ENCODE data around the gene PTGFRN.
"Not testable (repeated sequence)": the region's sequence is repeated elsewhere in the genome, so short reads cannot be mapped to it uniquely, and the experiment has no call there.

Gene PTGFRN

GRCh38 chr1:116870300-116870699, 39.4 kb upstream of the PTGFRN start:
- Histone ChIP-seq H3K4me1 (0 out of 2 replicates have a peak, but pooled peaks cover 2% of the 10 kb centered on the region), H3K9me3 (no peaks in the 10 kb centered on the region), H3K4me3 (ENCODE audit: low read depth, low read length) (no peak overlapping the region), H3K27me3 (no peaks in the 10 kb centered on the region), H3K36me3 (no peaks in the 10 kb centered on the region)
- TF ChIP-seq, protein P1, sequence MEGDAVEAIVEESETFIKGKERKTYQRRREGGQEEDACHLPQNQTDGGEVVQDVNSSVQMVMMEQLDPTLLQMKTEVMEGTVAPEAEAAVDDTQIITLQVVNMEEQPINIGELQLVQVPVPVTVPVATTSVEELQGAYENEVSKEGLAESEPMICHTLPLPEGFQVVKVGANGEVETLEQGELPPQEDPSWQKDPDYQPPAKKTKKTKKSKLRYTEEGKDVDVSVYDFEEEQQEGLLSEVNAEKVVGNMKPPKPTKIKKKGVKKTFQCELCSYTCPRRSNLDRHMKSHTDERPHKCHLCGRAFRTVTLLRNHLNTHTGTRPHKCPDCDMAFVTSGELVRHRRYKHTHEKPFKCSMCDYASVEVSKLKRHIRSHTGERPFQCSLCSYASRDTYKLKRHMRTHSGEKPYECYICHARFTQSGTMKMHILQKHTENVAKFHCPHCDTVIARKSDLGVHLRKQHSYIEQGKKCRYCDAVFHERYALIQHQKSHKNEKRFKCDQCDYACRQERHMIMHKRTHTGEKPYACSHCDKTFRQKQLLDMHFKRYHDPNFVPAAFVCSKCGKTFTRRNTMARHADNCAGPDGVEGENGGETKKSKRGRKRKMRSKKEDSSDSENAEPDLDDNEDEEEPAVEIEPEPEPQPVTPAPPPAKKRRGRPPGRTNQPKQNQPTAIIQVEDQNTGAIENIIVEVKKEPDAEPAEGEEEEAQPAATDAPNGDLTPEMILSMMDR (IDR thresholded peaks at IDR 0.05; ENCODE audit: low read depth, low read length) = no peak
- DNase-seq = no peak

DNA sequence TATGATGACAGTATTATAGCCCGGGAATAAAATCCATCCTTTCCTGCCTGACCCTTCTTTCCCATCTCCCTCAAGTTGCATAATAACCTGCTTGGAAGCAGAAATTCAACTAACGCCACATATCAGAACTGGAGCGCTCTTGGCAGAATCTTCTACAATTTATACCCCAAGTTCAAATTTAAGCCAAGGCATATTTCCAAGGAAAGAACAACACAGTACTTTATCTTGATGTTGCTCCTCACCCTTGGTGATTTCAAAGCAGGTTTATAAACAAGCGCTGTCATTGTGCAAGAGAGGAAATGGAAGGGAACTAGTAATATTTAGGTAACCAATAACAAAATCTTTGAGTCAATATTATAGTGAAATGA, 38.0 kb upstream of the PTGFRN start:
- no peak for DNase-seq
- TF ChIP-seq, protein P1 (IDR thresholded peaks at IDR 0.05; ENCODE audit: low read depth, low read length) = no peak
- Histone ChIP-seq H3K4me1 (0 out of 2 replicates have a peak, but pooled peaks cover 2% of the 10 kb centered on the region), H3K36me3 (no peaks in the 10 kb centered on the region), H3K27me3 (no peaks in the 10 kb centered on the region), H3K4me3 (ENCODE audit: low read depth, low read length) (no peak overlapping the region), H3K9me3 (no peaks in the 10 kb centered on the region)

DNA sequence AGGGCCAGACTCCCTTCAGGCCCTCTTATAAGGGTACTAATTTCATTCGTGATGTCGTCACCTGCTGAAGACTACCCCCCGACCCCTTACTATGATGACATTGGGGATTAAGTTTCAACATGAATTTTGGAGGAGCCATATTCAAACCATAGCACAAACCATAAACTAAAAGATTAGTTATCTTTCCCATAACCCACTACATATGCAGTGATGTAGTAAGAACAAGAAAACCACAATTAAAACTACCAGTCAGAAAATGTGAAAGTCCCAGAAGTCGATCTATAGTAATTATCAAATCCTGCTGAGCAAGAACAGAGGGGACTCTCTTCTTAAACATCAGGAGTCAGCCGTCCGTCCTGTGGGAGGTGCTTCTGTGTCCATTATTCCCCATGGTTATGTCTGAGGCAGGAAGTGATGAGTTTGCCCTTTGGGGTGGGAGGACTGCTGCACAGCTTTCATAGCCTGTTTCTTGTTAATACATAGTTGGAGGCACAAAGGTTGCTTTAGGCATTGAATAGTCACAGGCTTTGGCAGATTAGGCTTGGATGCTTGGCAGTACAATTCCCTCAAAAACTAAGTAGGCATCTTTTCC, 35.9 kb upstream of the PTGFRN start:
- no peaks in the 10 kb centered on the region for H3K9me3 ChIP-seq
- no peaks in the 10 kb centered on the region for H3K27me3 ChIP-seq
- H3K4me1 ChIP-seq = peaks cover 12% of the 10 kb centered on the region
- H3K36me3 ChIP-seq = no peaks in the 10 kb centered on the region
- no peak for DNase-seq
- H3K4me3 ChIP-seq (ENCODE audit: low read depth, low read length) = no peak overlapping the region
- TF ChIP-seq, protein P1 (IDR thresholded peaks at IDR 0.05; ENCODE audit: low read depth, low read length) = no peak

GRCh38 chr1:116874733-116875249, 34.9 kb upstream of the PTGFRN start:
- Histone ChIP-seq H3K36me3 (no peaks in the 10 kb centered on the region), H3K4me1 (peaks cover 22% of the 10 kb centered on the region), H3K4me3 (ENCODE audit: low read depth, low read length) (no peak overlapping the region), H3K9me3 (no peaks in the 10 kb centered on the region), H3K27me3 (no peaks in the 10 kb centered on the region)
- TF ChIP-seq, protein P1 (IDR thresholded peaks at IDR 0.05; ENCODE audit: low read depth, low read length) = no peak
- DNase-seq = no peak

GRCh38 chr1:116875391-116875790, 34.3 kb upstream of the PTGFRN start:
- Histone ChIP-seq H3K9me3 (no peaks in the 10 kb centered on the region), H3K4me1 (peaks cover 22% of the 10 kb centered on the region), H3K4me3 (ENCODE audit: low read depth, low read length) (no peak overlapping the region), H3K27me3 (no peaks in the 10 kb centered on the region), H3K36me3 (no peaks in the 10 kb centered on the region)
- TF ChIP-seq, protein P1 (IDR thresholded peaks at IDR 0.05; ENCODE audit: low read depth, low read length) = no peak
- no peak for DNase-seq

DNA sequence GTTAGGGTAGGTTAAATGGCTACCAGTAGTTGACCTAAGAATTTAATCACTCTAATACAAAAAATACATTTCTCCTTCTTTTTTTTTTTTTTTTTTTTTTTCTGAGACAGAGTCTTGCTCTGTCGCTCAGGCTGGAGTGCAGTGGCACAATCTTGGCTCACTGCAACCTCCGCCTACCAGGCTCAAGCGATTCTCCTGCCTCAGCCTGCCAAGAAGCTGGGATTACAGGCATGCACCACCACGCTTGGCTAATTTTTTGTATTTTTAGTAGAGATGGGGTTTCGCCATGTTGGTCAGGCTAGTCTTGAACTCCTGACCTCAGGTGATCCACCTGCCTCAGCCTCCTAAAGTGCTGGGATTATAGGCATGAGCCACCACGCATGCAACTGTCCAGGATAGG, 33.8 kb upstream of the PTGFRN start:
- not testable (repeated sequence) for H3K9me3 ChIP-seq; H3K36me3 ChIP-seq; H3K4me3 ChIP-seq (ENCODE audit: low read depth, low read length); DNase-seq; H3K27me3 ChIP-seq
- H3K4me1 ChIP-seq = peaks cover 22% of the 10 kb centered on the region

Measured in BE2C (cell line).